ENCODE results near the gene DMRT1. TPM values are rescaled to one million over a fixed set of nuclear protein-coding genes. Genes with fewer than 3 reads are reported as not detected.

DMRT1 gene
- total and polyA plus RNA-seq, 11 donors: not detected

DNA sequence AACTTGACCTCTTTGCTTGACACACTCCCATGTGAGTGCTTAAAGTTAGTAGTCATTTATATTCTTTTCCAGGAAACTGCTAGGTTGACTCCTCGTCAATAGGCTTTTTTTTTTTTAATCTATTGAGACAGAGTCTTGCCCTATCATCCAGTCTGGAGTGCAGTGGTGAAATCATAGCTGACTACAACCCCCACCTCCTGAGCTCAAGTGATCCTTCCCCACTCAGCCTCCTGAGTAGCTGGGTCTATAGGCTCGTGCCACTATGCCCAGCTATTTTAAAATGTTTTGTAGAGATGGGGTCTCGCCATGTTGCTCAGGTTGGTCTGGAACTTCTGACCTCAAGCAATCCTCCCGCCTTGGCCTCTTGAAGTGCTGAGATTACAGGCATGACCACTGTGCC lies 34.9 kb downstream of the DMRT1 start:
- 64 to 81% (median 78%) methylated on average over 4 of the region's 4 CpGs for WGBS, 4 donors
- intact Hi-C loops (cut with DNase I): no loop called here
- Histone ChIP-seq H3K9me3 (no peaks in the 10 kb centered on the region), H3K4me1 (no peaks in the 10 kb centered on the region), H3K27ac (no peak overlapping the region), H3K36me3 (no peaks in the 10 kb centered on the region), H3K4me3 (no peak overlapping the region), H3K27me3 (peaks cover 0 to 15% (median 0%) of the 10 kb centered on the region in 9 donors)
- ATAC-seq (no peak), DNase-seq (no peak)
- TF ChIP-seq POLR2A (IDR thresholded peaks at IDR 0.05): no peak
- TF ChIP-seq, protein P1, sequence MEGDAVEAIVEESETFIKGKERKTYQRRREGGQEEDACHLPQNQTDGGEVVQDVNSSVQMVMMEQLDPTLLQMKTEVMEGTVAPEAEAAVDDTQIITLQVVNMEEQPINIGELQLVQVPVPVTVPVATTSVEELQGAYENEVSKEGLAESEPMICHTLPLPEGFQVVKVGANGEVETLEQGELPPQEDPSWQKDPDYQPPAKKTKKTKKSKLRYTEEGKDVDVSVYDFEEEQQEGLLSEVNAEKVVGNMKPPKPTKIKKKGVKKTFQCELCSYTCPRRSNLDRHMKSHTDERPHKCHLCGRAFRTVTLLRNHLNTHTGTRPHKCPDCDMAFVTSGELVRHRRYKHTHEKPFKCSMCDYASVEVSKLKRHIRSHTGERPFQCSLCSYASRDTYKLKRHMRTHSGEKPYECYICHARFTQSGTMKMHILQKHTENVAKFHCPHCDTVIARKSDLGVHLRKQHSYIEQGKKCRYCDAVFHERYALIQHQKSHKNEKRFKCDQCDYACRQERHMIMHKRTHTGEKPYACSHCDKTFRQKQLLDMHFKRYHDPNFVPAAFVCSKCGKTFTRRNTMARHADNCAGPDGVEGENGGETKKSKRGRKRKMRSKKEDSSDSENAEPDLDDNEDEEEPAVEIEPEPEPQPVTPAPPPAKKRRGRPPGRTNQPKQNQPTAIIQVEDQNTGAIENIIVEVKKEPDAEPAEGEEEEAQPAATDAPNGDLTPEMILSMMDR (IDR thresholded peaks at IDR 0.05): no peak

- TF ChIP-seq POLR2A (IDR thresholded peaks at IDR 0.05): no peak
- TF ChIP-seq, protein P1 (IDR thresholded peaks at IDR 0.05): no peak
- peak in 2 of 4 donors; percentile 18 to 51 for ATAC-seq
- no peaks in the 10 kb centered on the region for H3K4me1 ChIP-seq
- no peak overlapping the region for H3K4me3 ChIP-seq
- intact Hi-C loops (cut with DNase I): no loop called here
- 29 to 34% (median 31%) methylated on average over 5 of the region's 5 CpGs for WGBS, 4 donors
- no peak for DNase-seq
- no peak overlapping the region for H3K27ac ChIP-seq
- H3K36me3 ChIP-seq: no peaks in the 10 kb centered on the region
- H3K9me3 ChIP-seq: no peaks in the 10 kb centered on the region
- peaks cover 0 to 21% (median 8%) of the 10 kb centered on the region in 9 donors for H3K27me3 ChIP-seq
Measured at GRCh38 chr9:878239-878638, 36.7 kb downstream of the DMRT1 start.

DNA sequence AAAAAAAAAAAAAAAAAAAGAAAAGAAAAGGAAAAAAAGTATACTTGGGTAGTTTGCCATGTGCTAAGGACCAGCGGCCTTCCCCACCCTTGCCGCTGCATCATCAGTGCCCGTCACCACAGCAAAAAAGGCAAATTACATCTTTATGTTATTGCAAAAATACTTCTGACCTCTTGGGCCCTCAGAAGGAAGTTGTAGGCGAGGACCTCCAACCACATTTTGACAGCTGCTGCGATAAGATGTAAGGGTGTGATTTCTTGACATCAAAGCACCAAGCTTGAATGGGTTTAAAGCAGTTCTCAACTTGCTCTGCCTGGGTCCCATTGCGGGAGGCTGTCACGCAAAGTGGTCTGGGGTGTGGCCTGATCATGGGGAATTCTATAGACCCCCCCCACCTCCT lies 39.2 kb downstream of the DMRT1 start:
- Histone ChIP-seq H3K4me1 (no peaks in the 10 kb centered on the region), H3K36me3 (no peaks in the 10 kb centered on the region), H3K27me3 (peaks cover 0 to 21% (median 8%) of the 10 kb centered on the region in 9 donors), H3K4me3 (no peak overlapping the region), H3K27ac (no peak overlapping the region), H3K9me3 (no peaks in the 10 kb centered on the region)
- ATAC-seq (no peak), DNase-seq (no peak)
- 71 to 89% (median 86%) methylated on average over 7 of the region's 7 CpGs for WGBS, 4 donors
- intact Hi-C loops (cut with DNase I): no loop called here
- no peak for TF ChIP-seq POLR2A (IDR thresholded peaks at IDR 0.05)
- TF ChIP-seq, protein P1 (IDR thresholded peaks at IDR 0.05): no peak

- Histone ChIP-seq H3K36me3 (no peaks in the 10 kb centered on the region), H3K27ac (no peak overlapping the region), H3K27me3 (peaks cover 0 to 16% (median 5%) of the 10 kb centered on the region in 9 donors), H3K4me1 (no peaks in the 10 kb centered on the region), H3K4me3 (no peak overlapping the region), H3K9me3 (no peaks in the 10 kb centered on the region)
- intact Hi-C loops (cut with DNase I): no loop called here
- TF ChIP-seq POLR2A (IDR thresholded peaks at IDR 0.05): no peak
- TF ChIP-seq, protein P1 (IDR thresholded peaks at IDR 0.05): no peak
- no peak for DNase-seq
- ATAC-seq: no peak
- 39 to 59% (median 50%) methylated on average over 4 of the region's 4 CpGs for WGBS, 4 donors
Measured at GRCh38 chr9:882416-882924, 41.0 kb downstream of the DMRT1 start.

Data from heart left ventricle (tissue), 16 donors.